Measurements from ENCODE around the gene CEP126. TPM values are rescaled to one million over a fixed set of nuclear protein-coding genes. Genes with fewer than 3 reads are reported as not detected.

The CEP126 gene
- total and polyA plus RNA-seq, 2 of the 13 experiments (the other 11 are each of a cell fraction or from before 2014, with no cell fraction given), result 1.4 to 1.7 TPM

DNA sequence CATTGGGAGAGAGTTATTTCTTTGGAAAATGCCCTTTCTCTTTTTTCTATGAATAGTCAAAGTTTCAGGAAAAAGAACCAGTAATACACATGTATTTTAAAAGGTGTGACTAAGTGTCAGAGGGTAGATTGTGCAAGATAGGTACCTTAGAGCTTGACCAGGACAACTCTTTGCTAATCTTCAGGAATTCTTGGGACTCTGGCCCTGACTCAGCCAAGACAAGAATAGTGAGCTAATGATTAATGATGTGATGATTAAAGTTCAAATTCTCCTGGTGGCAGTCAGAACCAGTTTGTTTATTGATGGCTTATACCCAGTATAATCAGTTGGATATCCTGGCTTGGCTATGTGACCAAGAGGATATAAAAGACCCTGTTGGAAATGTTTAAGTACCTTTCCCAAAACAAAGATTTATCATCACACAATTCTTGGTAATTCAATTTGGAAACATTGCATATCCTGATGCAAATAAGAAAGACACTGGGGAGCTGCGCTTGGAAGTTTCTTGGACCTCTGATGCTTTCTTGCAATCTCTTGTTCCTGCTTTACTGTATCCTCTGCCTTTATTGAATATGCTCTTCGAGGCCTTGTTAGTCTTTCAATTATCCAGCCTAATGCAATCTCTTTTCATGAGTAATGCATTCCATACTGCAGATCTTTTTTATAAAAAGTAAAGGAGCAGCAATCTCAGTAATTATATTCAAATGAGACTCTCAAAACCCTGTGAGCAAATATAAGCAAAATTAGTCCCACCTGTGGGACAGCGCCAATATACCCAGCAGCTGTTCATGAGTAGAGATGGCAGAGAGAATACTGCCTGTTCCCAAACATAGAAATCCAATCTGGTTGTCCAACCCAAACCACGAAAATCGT, 48.0 kb upstream of the CEP126 start (continued):
- TF ChIP-seq, protein P1, sequence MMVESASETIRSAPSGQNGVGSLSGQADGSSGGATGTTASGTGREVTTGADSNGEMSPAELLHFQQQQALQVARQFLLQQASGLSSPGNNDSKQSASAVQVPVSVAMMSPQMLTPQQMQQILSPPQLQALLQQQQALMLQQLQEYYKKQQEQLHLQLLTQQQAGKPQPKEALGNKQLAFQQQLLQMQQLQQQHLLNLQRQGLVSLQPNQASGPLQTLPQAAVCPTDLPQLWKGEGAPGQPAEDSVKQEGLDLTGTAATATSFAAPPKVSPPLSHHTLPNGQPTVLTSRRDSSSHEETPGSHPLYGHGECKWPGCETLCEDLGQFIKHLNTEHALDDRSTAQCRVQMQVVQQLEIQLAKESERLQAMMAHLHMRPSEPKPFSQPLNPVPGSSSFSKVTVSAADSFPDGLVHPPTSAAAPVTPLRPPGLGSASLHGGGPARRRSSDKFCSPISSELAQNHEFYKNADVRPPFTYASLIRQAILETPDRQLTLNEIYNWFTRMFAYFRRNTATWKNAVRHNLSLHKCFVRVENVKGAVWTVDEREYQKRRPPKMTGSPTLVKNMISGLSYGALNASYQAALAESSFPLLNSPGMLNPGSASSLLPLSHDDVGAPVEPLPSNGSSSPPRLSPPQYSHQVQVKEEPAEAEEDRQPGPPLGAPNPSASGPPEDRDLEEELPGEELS (CRISPR knock-in tag; IDR thresholded peaks at IDR 0.05), result peak; percentile 56
- TF ChIP-seq SYNCRIP (IDR thresholded peaks at IDR 0.05; ENCODE audit: insufficient read depth, low read depth, low read length), result no peak
- TF ChIP-seq RFXANK (CRISPR knock-in tag; IDR thresholded peaks at IDR 0.05), result no peak
- no peak for TF ChIP-seq ZFYVE20 (CRISPR knock-in tag; IDR thresholded peaks at IDR 0.05; ENCODE audit: borderline replicate concordance, low read depth)
- TF ChIP-seq CAMTA2 (CRISPR knock-in tag; IDR thresholded peaks at IDR 0.05; ENCODE audit: borderline replicate concordance), result no peak
- TF ChIP-seq, protein P2, sequence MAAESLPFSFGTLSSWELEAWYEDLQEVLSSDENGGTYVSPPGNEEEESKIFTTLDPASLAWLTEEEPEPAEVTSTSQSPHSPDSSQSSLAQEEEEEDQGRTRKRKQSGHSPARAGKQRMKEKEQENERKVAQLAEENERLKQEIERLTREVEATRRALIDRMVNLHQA (CRISPR knock-in tag; IDR thresholded peaks at IDR 0.05), result no peak
- no peak for TF ChIP-seq ZNF891 (CRISPR knock-in tag; IDR thresholded peaks at IDR 0.05)
- TF ChIP-seq, protein P3, sequence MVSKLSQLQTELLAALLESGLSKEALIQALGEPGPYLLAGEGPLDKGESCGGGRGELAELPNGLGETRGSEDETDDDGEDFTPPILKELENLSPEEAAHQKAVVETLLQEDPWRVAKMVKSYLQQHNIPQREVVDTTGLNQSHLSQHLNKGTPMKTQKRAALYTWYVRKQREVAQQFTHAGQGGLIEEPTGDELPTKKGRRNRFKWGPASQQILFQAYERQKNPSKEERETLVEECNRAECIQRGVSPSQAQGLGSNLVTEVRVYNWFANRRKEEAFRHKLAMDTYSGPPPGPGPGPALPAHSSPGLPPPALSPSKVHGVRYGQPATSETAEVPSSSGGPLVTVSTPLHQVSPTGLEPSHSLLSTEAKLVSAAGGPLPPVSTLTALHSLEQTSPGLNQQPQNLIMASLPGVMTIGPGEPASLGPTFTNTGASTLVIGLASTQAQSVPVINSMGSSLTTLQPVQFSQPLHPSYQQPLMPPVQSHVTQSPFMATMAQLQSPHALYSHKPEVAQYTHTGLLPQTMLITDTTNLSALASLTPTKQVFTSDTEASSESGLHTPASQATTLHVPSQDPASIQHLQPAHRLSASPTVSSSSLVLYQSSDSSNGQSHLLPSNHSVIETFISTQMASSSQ (IDR thresholded peaks at IDR 0.05; ENCODE audit: low read depth), result peak; percentile 96
- TF ChIP-seq, protein P3 (CRISPR knock-in tag; IDR thresholded peaks at IDR 0.05; ENCODE audit: borderline replicate concordance), result peak; percentile 97
- no peak for TF ChIP-seq ZFP41 (CRISPR knock-in tag; IDR thresholded peaks at IDR 0.05; ENCODE audit: borderline replicate concordance)
- TF ChIP-seq ZNF101 (CRISPR knock-in tag; IDR thresholded peaks at IDR 0.05; ENCODE audit: borderline replicate concordance, low read depth), result no peak
- TF ChIP-seq RAD21 (CRISPR knock-in tag; IDR thresholded peaks at IDR 0.05), result no peak

Measured in HepG2 (cell line).